Measurements from ENCODE around the gene GCA.

GCA gene
- total RNA-seq: 11.5 to 21.1 (median 14.3) reads per million in 3 experiments

- DNase-seq: peak; percentile 97
Observed at GRCh38 chr2:162343824-162344616, at the start of gene GCA. TSS of gene GCA (plus strand) at chr2:162344132. CDS start at chr2:162344249, 117 bp downstream.

- no peak for DNase-seq
Observed at GRCh38 chr2:162295009-162295408, 48.9 kb upstream of the GCA start.

GRCh38 chr2:162297925-162298552 is 45.9 kb upstream of the GCA start:
- peak; percentile 56 for DNase-seq

GRCh38 chr2:162298669-162299335 is 45.1 kb upstream of the GCA start:
- no peak for DNase-seq

GRCh38 chr2:162300266-162300665 is 43.7 kb upstream of the GCA start:
- no peak for DNase-seq

GRCh38 chr2:162301151-162301804 is 42.7 kb upstream of the GCA start:
- DNase-seq: peak; percentile 50

- no peak for DNase-seq
Observed at GRCh38 chr2:162301877-162302276, 42.1 kb upstream of the GCA start.

GRCh38 chr2:162305901-162306300 is 38.0 kb upstream of the GCA start:
- no peak for DNase-seq

- no peak for DNase-seq
Observed at GRCh38 chr2:162308747-162309503, 35.0 kb upstream of the GCA start.

- DNase-seq: no peak
Observed at GRCh38 chr2:162312853-162313252, 31.1 kb upstream of the GCA start.

- no peak for DNase-seq
Observed at GRCh38 chr2:162315938-162316337, 28.0 kb upstream of the GCA start.

GRCh38 chr2:162316590-162316989 is 27.3 kb upstream of the GCA start:
- no peak for DNase-seq

GRCh38 chr2:162317058-162317742 is 26.7 kb upstream of the GCA start:
- no peak for DNase-seq

GRCh38 chr2:162317861-162318327 is 26.0 kb upstream of the GCA start:
- DNase-seq: peak; percentile 44

- DNase-seq: peak; percentile 85
Observed at GRCh38 chr2:162318328-162319180, 25.4 kb upstream of the GCA start, which contains the start of gene IFIH1. TSS of gene IFIH1 (minus strand) at chr2:162318684. CDS start at chr2:162318307, 377 bp downstream.

GRCh38 chr2:162320864-162321517 is 22.9 kb upstream of the GCA start:
- no peak for DNase-seq

GRCh38 chr2:162324953-162325352 is 19.0 kb upstream of the GCA start:
- no peak for DNase-seq

GRCh38 chr2:162327134-162327769 is 16.7 kb upstream of the GCA start:
- no peak for DNase-seq

GRCh38 chr2:162327806-162328205 is 16.1 kb upstream of the GCA start:
- DNase-seq: no peak

Measured in central memory CD4-positive, alpha-beta T cell (primary cell).